CD14-positive monocyte (primary cell): ENCODE results near the gene ZIC1. TPM values are rescaled to one million over a fixed set of nuclear protein-coding genes. Genes with fewer than 3 reads are reported as not detected.

Experiments used
- DNase-seq, 3 donors: peaks; one replicate each; pipeline ENCODE4 v3.0.0-alpha.2; 2011 to 2022
- H2AFZ ChIP-seq: 2 replicates; pipeline ENCODE4 v1.6.0; 2012; ENCODE audit warnings: mild to moderate bottlenecking, low read depth, low read length, inconsistent platforms; ENCODE audit not compliant: insufficient read depth, poor library complexity, severe bottlenecking
- H3K27ac ChIP-seq, 2 donors: 1 replicate in 1 of 2; 2 replicates in 1 of 2; pipeline ENCODE4 v1.5.1; 2012 to 2013; ENCODE audit warnings: low read length in 2 of 2, control low read depth in 1 of 2, inconsistent platforms in 1 of 2, low read depth in 1 of 2, mild to moderate bottlenecking in 1 of 2
- H3K27me3 ChIP-seq, 2 donors: one replicate each; pipeline versions ENCODE4 v1.6.0 to v1.6.1; 2011 to 2013; ENCODE audit warnings: low read length in 2 of 2; ENCODE audit not compliant: control insufficient read depth in 2 of 2, insufficient read depth in 2 of 2
- H3K36me3 ChIP-seq, 2 donors: replicated peaks in 1 of 2; 1 replicate in 1 of 2; 2 replicates in 1 of 2; pipeline versions ENCODE4 v1.5.1 to v1.6.1; 2012 to 2013; ENCODE audit warnings: low read length in 2 of 2, control low read depth in 1 of 2, inconsistent platforms in 1 of 2, mild to moderate bottlenecking in 1 of 2; ENCODE audit not compliant: insufficient read depth in 2 of 2, control insufficient read depth in 1 of 2
- H3K4me1 ChIP-seq, 2 donors: 1 replicate in 1 of 2; 2 replicates in 1 of 2; pipeline versions ENCODE4 v1.5.1 to v1.6.1; 2012 to 2013; ENCODE audit warnings: low read length in 2 of 2, control low read depth in 1 of 2, inconsistent platforms in 1 of 2, mild to moderate bottlenecking in 1 of 2, moderate library complexity in 1 of 2; ENCODE audit not compliant: insufficient read depth in 2 of 2, control insufficient read depth in 1 of 2
- H3K4me2 ChIP-seq: replicated peaks from 2 replicates; pipeline ENCODE3; 2012; ENCODE audit warnings: low read length, moderate library complexity, mild to moderate bottlenecking; ENCODE audit not compliant: poor library complexity, severe bottlenecking; ENCODE audit errors: extremely low read depth
- H3K4me3 ChIP-seq, 3 experiments: fragments of 200-600 bp in 1 of 3; sonication (generic) in 1 of 3; replicated peaks in 1 of 3; 1 replicate in 2 of 3; 2 replicates in 1 of 3; pipeline ENCODE4 v1.5.1; 2011 to 2013; ENCODE audit warnings: low read length in 3 of 3, mild to moderate bottlenecking in 3 of 3, control low read depth in 2 of 3, low read depth in 2 of 3, inconsistent platforms in 1 of 3, moderate library complexity in 1 of 3
- H3K79me2 ChIP-seq: 2 replicates; pipeline ENCODE4 v1.6.0; 2012; ENCODE audit warnings: mild to moderate bottlenecking, control low read depth, inconsistent platforms, low read length, moderate library complexity; ENCODE audit not compliant: insufficient read depth
- H3K9ac ChIP-seq: 2 replicates; pipeline ENCODE4 v1.6.0; 2017; ENCODE audit warnings: low read length, mild to moderate bottlenecking; ENCODE audit not compliant: insufficient read depth, poor library complexity, severe bottlenecking
- H3K9me3 ChIP-seq, 2 donors: replicated peaks in 1 of 2; 1 replicate in 1 of 2; 2 replicates in 1 of 2; pipeline versions ENCODE4 v1.5.1 to v1.6.1; 2012 to 2013; ENCODE audit warnings: low read length in 2 of 2, control low read depth in 1 of 2; ENCODE audit not compliant: control insufficient read depth in 1 of 2, insufficient read depth in 1 of 2
- H4K20me1 ChIP-seq: 2 replicates; pipeline ENCODE4 v1.6.0; 2012; ENCODE audit warnings: mild to moderate bottlenecking, low read length, control low read depth, moderate library complexity; ENCODE audit not compliant: insufficient read depth
- H3K27ac Mint-ChIP-seq, 7 donors: one replicate each; pipeline ENCODE4 v1.8.0; 2020; ENCODE audit warnings: mild to moderate bottlenecking in 7 of 7, mixed read lengths in 7 of 7, moderate library complexity in 6 of 7, inconsistent platforms in 2 of 7
- H3K27me3 Mint-ChIP-seq, 3 donors: one replicate each; pipeline ENCODE4 v1.8.0; 2021 to 2022; ENCODE audit warnings: low read depth in 3 of 3, mild to moderate bottlenecking in 3 of 3, mixed read lengths in 3 of 3, moderate library complexity in 3 of 3, inconsistent platforms in 1 of 3
- H3K36me3 Mint-ChIP-seq, 2 donors: one replicate each; pipeline ENCODE4 v1.8.0; 2020; ENCODE audit warnings: mixed read lengths in 2 of 2, inconsistent platforms in 1 of 2, mild to moderate bottlenecking in 1 of 2
- H3K4me1 Mint-ChIP-seq: one replicate; pipeline ENCODE4 v1.8.0; 2020; ENCODE audit warnings: mild to moderate bottlenecking, mixed read lengths
- H3K4me3 Mint-ChIP-seq, 2 donors: one replicate each; pipeline ENCODE4 v1.8.0; 2020; ENCODE audit warnings: mild to moderate bottlenecking in 2 of 2, mixed read lengths in 2 of 2, moderate library complexity in 1 of 2
- H3K9me3 Mint-ChIP-seq, 7 donors: one replicate each; pipeline ENCODE4 v1.8.0; 2020 to 2022; ENCODE audit warnings: mixed read lengths in 7 of 7, mild to moderate bottlenecking in 6 of 7, moderate library complexity in 6 of 7, inconsistent platforms in 2 of 7
- CTCF ChIP-seq: fragments of 200-600 bp; IDR thresholded peaks from one replicate; pipeline ENCODE4 v1.8.0; 2022; ENCODE audit warnings: antibody characterized with exemption, mild to moderate bottlenecking
- WGBS: methylation state at CpG from one replicate; pipeline ENCODE4 v1.1.5; 2013; ENCODE audit warnings: missing lambda C conversion rate; ENCODE audit not compliant: insufficient coverage; 5-methylcytosine and 5-hydroxymethylcytosine counted together
- intact Hi-C, 2 donors: fragments of 100-400 bp; cut with micrococcal nuclease; formaldehyde crosslinking; loops; one replicate each; pipeline versions ENCODE4 v1.15.0 to v1.15.1; 2023
- polyA plus RNA-seq, 3 donors: library from polyadenylated mRNA; depleted of rRNA in 1 of 3; unstranded in 2 of 3; stranded (reverse) in 1 of 3; fragments of 300-500 nt in 2 of 3; fragments of >200 nt in 1 of 3; fragmentation: Illumina TruSeq in 2 of 3; gene quantifications; 1 replicate in 2 of 3; 2 replicates in 1 of 3; pipeline ENCODE4 v1.2.3, GENCODE V29; 2012 to 2021

Gene ZIC1
- polyA plus RNA-seq, 3 donors, result not detected

- peaks cover 12 to 13% of the 10 kb centered on the region in 2 donors for H3K36me3 Mint-ChIP-seq
- Histone ChIP-seq H3K79me2 (no peaks in the 10 kb centered on the region), H3K36me3 (no peaks in the 10 kb centered on the region), H2AFZ (no peak overlapping the region), H3K4me3 (no peak overlapping the region), H3K4me2 (no peak overlapping the region), H3K9me3 (peaks cover 50 to 74% of the 10 kb centered on the region in 2 donors), H3K27ac (no peak overlapping the region), H3K9ac (no peak overlapping the region), H4K20me1 (no peaks in the 10 kb centered on the region), H3K4me1 (no peaks in the 10 kb centered on the region), H3K27me3 (peaks cover 75 to 97% of the 10 kb centered on the region in 2 donors)
- H3K27me3 Mint-ChIP-seq, result peaks cover 77 to 84% (median 81%) of the 10 kb centered on the region in 3 donors
- intact Hi-C loops, result no loop called here
- WGBS, result 3% methylated on average over 30 of the region's 36 CpGs
- no peak overlapping the region for H3K27ac Mint-ChIP-seq
- H3K4me1 Mint-ChIP-seq, result peaks cover 8% of the 10 kb centered on the region
- no peak for DNase-seq
- peak overlapping the region in 1 of 2 donors; percentile 71 for H3K4me3 Mint-ChIP-seq
- no peak for TF ChIP-seq CTCF
- H3K9me3 Mint-ChIP-seq, result peaks cover 14 to 60% (median 49%) of the 10 kb centered on the region in 7 donors
Observed at GRCh38 chr3:147422601-147423536, 13.7 kb downstream of the ZIC1 start.

DNA sequence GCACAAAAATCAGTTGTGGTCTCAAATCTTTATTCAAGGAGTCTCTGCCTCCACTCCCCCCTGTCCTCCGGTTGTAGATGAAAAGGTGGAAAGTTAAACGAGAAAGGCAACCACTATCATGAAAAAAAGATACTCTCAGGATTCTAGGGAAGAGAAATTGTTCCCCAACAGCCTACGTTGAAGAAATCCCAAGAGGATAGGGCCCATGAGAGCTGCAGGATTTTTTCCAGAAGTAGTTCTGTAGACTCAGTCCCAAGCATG lies 14.3 kb downstream of the ZIC1 start:
- Mint-ChIP-seq H3K9me3 (peaks cover 14 to 56% (median 48%) of the 10 kb centered on the region in 7 donors), H3K36me3 (peaks cover 12 to 13% of the 10 kb centered on the region in 2 donors), H3K4me1 (peaks cover 8% of the 10 kb centered on the region), H3K4me3 (peak overlapping the region in 1 of 2 donors; percentile 71), H3K27ac (no peak overlapping the region), H3K27me3 (peaks cover 73 to 79% (median 77%) of the 10 kb centered on the region in 3 donors)
- Histone ChIP-seq H3K79me2 (no peaks in the 10 kb centered on the region), H3K9me3 (peaks cover 50 to 68% of the 10 kb centered on the region in 2 donors), H2AFZ (no peak overlapping the region), H3K27ac (no peak overlapping the region), H3K4me3 (no peak overlapping the region), H3K36me3 (no peaks in the 10 kb centered on the region), H3K4me1 (no peaks in the 10 kb centered on the region), H4K20me1 (no peaks in the 10 kb centered on the region), H3K9ac (no peak overlapping the region), H3K4me2 (no peak overlapping the region), H3K27me3 (peaks cover 69 to 96% of the 10 kb centered on the region in 2 donors)
- TF ChIP-seq CTCF, result no peak
- no peak for DNase-seq
- WGBS, result 0% methylated on average over 1 of the region's 3 CpGs
- intact Hi-C loops, result no loop called here
